SK-N-SH treated with all-trans-retinoic acid at 6 μM for 48 hours (cell line): ENCODE data around the gene MMP17.
"Not testable (repeated sequence)": the region's sequence is repeated elsewhere in the genome, so short reads cannot be mapped to it uniquely, and the experiment has no call there.

Experiments
- ATAC-seq: fragments of 200-7000 bp; cut with Tn5 transposase; 3 replicates; pipeline ENCODE4 v1.9.1; 2020; ENCODE audit warnings: mild to moderate bottlenecking, moderate library complexity
- ARNTL ChIP-seq: fragments of 450-650 bp; formaldehyde crosslinking; IDR thresholded peaks from 2 replicates; pipeline ENCODE4 v1.5.0; 2020; ENCODE audit warnings: low read depth, mild to moderate bottlenecking, moderate library complexity, borderline replicate concordance
- CSDC2 ChIP-seq: fragments of 250-450 bp; sonication (Bioruptor Pico); IDR thresholded peaks from 2 replicates; pipeline ENCODE4 v1.5.0; 2020; ENCODE audit warnings: mild to moderate bottlenecking, moderate library complexity
- ISL1 ChIP-seq: fragments of 250-450 bp; sonication (Bioruptor Pico); IDR thresholded peaks from 2 replicates; pipeline ENCODE4 v2.1.2; 2022; ENCODE audit warnings: mild to moderate bottlenecking, moderate library complexity
- OSR1 ChIP-seq: fragments of 250-450 bp; sonication (Bioruptor Pico); IDR thresholded peaks from 2 replicates; pipeline ENCODE4 v1.8.0; 2022; ENCODE audit warnings: moderate library complexity, mild to moderate bottlenecking, inconsistent platforms
- PPARA ChIP-seq: fragments of 250-450 bp; sonication (Bioruptor Pico); IDR thresholded peaks from 2 replicates; pipeline ENCODE4 v1.5.0; 2020; ENCODE audit warnings: mild to moderate bottlenecking, borderline replicate concordance
- RARB ChIP-seq: fragments of 250-450 bp; sonication (Bioruptor Pico); IDR thresholded peaks from 2 replicates; pipeline ENCODE4 v1.8.0; 2021; ENCODE audit warnings: mild to moderate bottlenecking, moderate library complexity
- SNAI2 ChIP-seq: fragments of 250-450 bp; sonication (Bioruptor Pico); IDR thresholded peaks from 2 replicates; pipeline ENCODE4 v1.5.0; 2020; ENCODE audit warnings: mild to moderate bottlenecking, moderate library complexity
- TOX ChIP-seq: fragments of 250-450 bp; sonication (Bioruptor Pico); IDR thresholded peaks from 2 replicates; pipeline ENCODE4 v1.8.0; 2021; ENCODE audit warnings: mild to moderate bottlenecking, moderate library complexity, borderline replicate concordance
- ZC3H10 ChIP-seq: fragments of 250-450 bp; sonication (Bioruptor Pico); IDR thresholded peaks from 2 replicates; pipeline ENCODE4 v1.5.1; 2021; ENCODE audit warnings: mild to moderate bottlenecking, moderate library complexity
- ZFP3 ChIP-seq: fragments of 250-450 bp; sonication (Bioruptor Pico); IDR thresholded peaks from 2 replicates; pipeline ENCODE4 v1.5.0; 2020; ENCODE audit warnings: mild to moderate bottlenecking, moderate library complexity
- ZFP30 ChIP-seq: fragments of 450-650 bp; formaldehyde crosslinking; IDR thresholded peaks from 2 replicates; pipeline ENCODE4 v1.5.0; 2022; ENCODE audit warnings: mild to moderate bottlenecking, moderate library complexity
- ZNF565 ChIP-seq: fragments of 450-650 bp; formaldehyde crosslinking; conservative IDR thresholded peaks from 2 replicates; pipeline ENCODE4 v1.5.0; 2020; ENCODE audit warnings: low read depth, mild to moderate bottlenecking, moderate library complexity
- ZNF70 ChIP-seq: fragments of 450-650 bp; formaldehyde crosslinking; IDR thresholded peaks from 2 replicates; pipeline ENCODE4 v1.5.0; 2020; ENCODE audit warnings: mild to moderate bottlenecking, moderate library complexity
- ZNF8 ChIP-seq: fragments of 450-650 bp; formaldehyde crosslinking; IDR thresholded peaks from 2 replicates; pipeline ENCODE4 v1.5.0; 2020; ENCODE audit warnings: mild to moderate bottlenecking, moderate library complexity
- TF ChIP-seq, protein P1 (sequence below): fragments of 250-450 bp; sonication (Bioruptor Pico); IDR thresholded peaks from 2 replicates; pipeline ENCODE4 v1.5.1; 2020; ENCODE audit warnings: low read depth, mild to moderate bottlenecking, moderate library complexity
- TF ChIP-seq, protein P2 (sequence below): fragments of 250-450 bp; sonication (Bioruptor Pico); IDR thresholded peaks from 2 replicates; pipeline ENCODE4 v1.5.1; 2021; ENCODE audit warnings: mild to moderate bottlenecking, moderate library complexity
- TF ChIP-seq, protein P3 (sequence below): fragments of 250-450 bp; sonication (Bioruptor Pico); IDR thresholded peaks from 2 replicates; pipeline ENCODE4 v1.8.0; 2020; ENCODE audit warnings: mild to moderate bottlenecking, moderate library complexity, borderline replicate concordance
- TF ChIP-seq, protein P4 (sequence below): fragments of 250-450 bp; sonication (Bioruptor Pico); IDR thresholded peaks from 2 replicates; pipeline ENCODE4 v1.5.0; 2020; ENCODE audit warnings: mild to moderate bottlenecking, moderate library complexity
- TF ChIP-seq, protein P5 (sequence below): fragments of 250-450 bp; sonication (Bioruptor Pico); IDR thresholded peaks from 2 replicates; pipeline ENCODE4 v1.8.0; 2021; ENCODE audit warnings: low read depth, mild to moderate bottlenecking, moderate library complexity, borderline replicate concordance

Gene MMP17

DNA sequence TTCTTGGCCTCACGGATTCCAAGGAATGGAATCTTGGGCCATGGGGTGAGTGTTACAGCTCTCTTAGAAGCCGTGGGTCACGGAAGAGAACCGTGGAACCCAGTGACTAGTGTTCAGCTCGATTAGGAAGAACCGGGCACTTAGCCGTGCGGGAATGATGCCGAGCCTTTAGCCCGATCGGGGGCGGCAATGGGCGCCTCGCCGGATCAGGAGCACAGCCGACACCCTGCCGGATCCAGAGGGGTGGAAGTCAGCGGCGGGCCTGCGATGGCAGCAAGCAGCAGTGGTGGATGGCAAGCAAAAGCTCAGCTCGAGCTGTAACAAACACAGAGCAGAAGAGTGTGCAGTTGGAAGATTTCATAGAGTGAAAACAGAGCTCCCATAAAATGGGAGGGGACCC is 45.1 kb downstream of the MMP17 start (continued):
- TF ChIP-seq, protein P1, sequence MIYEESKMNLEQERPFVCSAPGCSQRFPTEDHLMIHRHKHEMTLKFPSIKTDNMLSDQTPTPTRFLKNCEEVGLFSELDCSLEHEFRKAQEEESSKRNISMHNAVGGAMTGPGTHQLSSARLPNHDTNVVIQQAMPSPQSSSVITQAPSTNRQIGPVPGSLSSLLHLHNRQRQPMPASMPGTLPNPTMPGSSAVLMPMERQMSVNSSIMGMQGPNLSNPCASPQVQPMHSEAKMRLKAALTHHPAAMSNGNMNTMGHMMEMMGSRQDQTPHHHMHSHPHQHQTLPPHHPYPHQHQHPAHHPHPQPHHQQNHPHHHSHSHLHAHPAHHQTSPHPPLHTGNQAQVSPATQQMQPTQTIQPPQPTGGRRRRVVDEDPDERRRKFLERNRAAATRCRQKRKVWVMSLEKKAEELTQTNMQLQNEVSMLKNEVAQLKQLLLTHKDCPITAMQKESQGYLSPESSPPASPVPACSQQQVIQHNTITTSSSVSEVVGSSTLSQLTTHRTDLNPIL = no peak
- TF ChIP-seq SNAI2 (CRISPR knock-in tag) (no peak), TOX (CRISPR knock-in tag) (no peak)
- TF ChIP-seq, protein P2, sequence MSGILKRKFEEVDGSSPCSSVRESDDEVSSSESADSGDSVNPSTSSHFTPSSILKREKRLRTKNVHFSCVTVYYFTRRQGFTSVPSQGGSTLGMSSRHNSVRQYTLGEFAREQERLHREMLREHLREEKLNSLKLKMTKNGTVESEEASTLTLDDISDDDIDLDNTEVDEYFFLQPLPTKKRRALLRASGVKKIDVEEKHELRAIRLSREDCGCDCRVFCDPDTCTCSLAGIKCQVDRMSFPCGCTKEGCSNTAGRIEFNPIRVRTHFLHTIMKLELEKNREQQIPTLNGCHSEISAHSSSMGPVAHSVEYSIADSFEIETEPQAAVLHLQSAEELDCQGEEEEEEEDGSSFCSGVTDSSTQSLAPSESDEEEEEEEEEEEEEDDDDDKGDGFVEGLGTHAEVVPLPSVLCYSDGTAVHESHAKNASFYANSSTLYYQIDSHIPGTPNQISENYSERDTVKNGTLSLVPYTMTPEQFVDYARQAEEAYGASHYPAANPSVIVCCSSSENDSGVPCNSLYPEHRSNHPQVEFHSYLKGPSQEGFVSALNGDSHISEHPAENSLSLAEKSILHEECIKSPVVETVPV = no peak

DNA sequence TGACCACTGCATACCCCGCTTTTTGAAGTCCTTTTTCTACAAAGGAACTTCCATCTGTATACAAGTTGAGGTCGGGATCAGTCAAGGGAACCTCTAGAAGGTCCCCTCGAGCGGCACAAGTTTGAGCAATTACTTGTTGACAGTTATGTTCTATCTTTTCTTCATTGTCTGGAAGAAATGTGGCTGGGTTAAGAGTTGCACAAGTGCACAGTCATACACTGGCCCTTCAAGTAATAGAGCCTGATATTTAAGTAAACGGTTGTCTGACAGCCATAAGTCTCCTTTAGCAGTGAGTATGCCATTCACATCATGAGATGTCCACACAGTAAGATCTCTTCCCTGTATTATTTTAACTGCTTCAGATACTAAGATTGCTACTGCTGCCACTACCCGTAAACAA is 46.8 kb downstream of the MMP17 start:
- not testable (repeated sequence) for ATAC-seq

DNA sequence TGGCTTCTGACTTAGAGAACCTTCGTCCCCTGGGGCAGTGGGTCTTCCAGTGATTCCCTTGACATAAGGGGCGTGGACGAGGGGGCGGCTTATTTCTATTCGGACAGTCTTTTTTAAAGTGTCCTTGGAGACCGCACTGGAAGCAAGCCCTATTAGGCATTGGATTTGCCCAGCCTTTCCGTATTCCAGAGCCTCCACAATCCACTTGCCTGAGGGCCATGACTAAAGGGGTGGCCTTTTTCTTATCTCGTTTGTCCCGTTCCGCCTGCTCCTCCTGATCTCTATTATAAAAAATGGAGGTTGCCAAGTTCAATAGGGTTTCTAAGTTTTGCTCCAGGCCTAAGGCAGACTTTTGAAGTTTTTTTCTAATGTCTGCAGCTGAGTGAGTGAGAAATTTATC is 49.0 kb downstream of the MMP17 start:
- not testable (repeated sequence) for ATAC-seq

DNA sequence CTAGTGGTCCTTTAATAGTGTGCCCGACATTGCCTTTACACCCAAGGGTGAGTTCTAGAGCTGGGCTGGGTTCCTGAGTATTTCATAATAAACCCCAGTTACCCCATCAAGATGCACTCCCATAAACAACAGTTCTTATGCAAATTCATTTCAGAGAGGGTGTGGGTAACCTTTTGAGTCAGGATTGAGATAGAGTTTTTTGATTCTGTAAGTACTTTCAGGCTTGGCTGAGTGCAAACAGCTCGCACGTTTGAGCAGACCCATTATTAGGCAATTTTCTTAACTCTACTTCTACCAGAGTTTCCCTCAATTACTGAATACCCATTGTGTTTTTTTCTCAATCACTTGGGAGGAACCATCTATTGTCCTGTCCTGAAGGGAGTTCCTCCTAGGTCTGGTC is 50.2 kb downstream of the MMP17 start:
- not testable (repeated sequence) for ATAC-seq

DNA sequence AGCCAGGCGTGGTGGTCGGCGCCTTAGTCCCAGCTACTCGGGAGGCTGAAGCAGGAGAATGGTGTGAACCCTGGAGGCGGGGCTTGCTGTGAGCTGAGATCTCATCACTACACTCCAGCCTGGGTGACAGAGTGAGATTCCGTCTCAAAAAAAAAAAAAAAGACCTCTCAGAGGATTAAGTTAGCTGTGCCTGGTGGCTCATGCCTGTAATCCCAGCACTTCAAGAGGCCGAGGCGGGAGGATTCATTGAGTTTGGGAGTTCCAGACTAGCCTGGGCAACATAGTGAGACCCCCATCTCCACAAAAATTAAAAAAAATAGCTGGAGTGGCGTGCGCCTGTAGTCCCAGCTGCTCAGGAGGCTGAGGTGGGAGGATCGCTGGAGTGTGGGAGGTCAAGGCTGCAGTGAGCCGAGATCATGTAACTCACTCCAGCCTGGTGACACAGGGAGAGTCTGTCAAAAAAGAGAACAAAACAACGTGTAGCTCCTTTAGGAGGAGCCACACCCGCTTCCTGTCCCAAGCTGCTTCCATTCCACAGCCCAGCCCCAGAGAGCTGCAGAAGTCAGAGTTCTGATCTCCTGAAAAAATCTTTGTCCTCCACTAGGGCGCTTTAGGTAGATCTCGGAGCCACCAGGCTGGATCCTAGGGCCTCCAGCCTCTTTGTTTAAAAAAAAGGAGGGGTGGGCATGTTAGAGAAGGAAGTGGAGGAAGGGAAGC is 54.8 kb downstream of the MMP17 start:
- ATAC-seq = no peak; the same call in 2 of the 3 replicates
- no peak for TF ChIP-seq CSDC2 (CRISPR knock-in tag)
- TF ChIP-seq OSR1 (CRISPR knock-in tag) = no peak
- TF ChIP-seq PPARA = no peak
- TF ChIP-seq ZC3H10 (CRISPR knock-in tag) = no peak
- no peak for TF ChIP-seq ZNF8
- TF ChIP-seq RARB (CRISPR knock-in tag) = no peak
- no peak for TF ChIP-seq TOX (CRISPR knock-in tag)
- TF ChIP-seq ISL1 (CRISPR knock-in tag) = no peak
- TF ChIP-seq, protein P3, sequence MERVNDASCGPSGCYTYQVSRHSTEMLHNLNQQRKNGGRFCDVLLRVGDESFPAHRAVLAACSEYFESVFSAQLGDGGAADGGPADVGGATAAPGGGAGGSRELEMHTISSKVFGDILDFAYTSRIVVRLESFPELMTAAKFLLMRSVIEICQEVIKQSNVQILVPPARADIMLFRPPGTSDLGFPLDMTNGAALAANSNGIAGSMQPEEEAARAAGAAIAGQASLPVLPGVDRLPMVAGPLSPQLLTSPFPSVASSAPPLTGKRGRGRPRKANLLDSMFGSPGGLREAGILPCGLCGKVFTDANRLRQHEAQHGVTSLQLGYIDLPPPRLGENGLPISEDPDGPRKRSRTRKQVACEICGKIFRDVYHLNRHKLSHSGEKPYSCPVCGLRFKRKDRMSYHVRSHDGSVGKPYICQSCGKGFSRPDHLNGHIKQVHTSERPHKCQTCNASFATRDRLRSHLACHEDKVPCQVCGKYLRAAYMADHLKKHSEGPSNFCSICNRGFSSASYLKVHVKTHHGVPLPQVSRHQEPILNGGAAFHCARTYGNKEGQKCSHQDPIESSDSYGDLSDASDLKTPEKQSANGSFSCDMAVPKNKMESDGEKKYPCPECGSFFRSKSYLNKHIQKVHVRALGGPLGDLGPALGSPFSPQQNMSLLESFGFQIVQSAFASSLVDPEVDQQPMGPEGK = no peak
- TF ChIP-seq ZFP30 (CRISPR knock-in tag) = no peak
- no peak for TF ChIP-seq ZFP3 (CRISPR knock-in tag)
- no peak for TF ChIP-seq ARNTL
- no peak for TF ChIP-seq ZNF70 (CRISPR knock-in tag)

DNA sequence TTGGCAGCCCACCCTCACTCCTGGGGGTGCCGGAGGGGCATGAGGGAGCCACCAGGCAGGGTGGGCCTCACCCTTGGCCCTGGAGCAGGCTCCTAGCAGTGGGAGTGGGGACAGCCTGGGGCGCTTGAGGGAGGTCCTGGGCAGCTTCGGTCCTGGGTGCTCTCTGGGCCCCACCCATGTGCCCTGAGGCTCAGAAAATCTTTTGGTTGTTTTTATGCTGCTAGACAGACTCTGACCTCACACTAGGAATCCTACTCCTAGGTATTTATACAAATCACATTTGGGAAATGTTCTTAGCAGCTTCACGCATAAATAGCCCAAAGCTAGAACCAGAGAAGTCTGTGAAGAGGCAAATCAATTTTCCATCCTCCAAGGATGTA is 55.3 kb downstream of the MMP17 start:
- TF ChIP-seq ZNF565 (CRISPR knock-in tag) = no peak
- TF ChIP-seq, protein P2 = no peak
- TF ChIP-seq ZFP3 (CRISPR knock-in tag) = no peak
- TF ChIP-seq TOX (CRISPR knock-in tag) = no peak
- no peak for TF ChIP-seq ZNF70 (CRISPR knock-in tag)
- TF ChIP-seq, protein P4, sequence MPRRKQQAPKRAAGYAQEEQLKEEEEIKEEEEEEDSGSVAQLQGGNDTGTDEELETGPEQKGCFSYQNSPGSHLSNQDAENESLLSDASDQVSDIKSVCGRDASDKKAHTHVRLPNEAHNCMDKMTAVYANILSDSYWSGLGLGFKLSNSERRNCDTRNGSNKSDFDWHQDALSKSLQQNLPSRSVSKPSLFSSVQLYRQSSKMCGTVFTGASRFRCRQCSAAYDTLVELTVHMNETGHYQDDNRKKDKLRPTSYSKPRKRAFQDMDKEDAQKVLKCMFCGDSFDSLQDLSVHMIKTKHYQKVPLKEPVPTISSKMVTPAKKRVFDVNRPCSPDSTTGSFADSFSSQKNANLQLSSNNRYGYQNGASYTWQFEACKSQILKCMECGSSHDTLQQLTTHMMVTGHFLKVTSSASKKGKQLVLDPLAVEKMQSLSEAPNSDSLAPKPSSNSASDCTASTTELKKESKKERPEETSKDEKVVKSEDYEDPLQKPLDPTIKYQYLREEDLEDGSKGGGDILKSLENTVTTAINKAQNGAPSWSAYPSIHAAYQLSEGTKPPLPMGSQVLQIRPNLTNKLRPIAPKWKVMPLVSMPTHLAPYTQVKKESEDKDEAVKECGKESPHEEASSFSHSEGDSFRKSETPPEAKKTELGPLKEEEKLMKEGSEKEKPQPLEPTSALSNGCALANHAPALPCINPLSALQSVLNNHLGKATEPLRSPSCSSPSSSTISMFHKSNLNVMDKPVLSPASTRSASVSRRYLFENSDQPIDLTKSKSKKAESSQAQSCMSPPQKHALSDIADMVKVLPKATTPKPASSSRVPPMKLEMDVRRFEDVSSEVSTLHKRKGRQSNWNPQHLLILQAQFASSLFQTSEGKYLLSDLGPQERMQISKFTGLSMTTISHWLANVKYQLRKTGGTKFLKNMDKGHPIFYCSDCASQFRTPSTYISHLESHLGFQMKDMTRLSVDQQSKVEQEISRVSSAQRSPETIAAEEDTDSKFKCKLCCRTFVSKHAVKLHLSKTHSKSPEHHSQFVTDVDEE (CRISPR knock-in tag) = no peak
- TF ChIP-seq, protein P5, sequence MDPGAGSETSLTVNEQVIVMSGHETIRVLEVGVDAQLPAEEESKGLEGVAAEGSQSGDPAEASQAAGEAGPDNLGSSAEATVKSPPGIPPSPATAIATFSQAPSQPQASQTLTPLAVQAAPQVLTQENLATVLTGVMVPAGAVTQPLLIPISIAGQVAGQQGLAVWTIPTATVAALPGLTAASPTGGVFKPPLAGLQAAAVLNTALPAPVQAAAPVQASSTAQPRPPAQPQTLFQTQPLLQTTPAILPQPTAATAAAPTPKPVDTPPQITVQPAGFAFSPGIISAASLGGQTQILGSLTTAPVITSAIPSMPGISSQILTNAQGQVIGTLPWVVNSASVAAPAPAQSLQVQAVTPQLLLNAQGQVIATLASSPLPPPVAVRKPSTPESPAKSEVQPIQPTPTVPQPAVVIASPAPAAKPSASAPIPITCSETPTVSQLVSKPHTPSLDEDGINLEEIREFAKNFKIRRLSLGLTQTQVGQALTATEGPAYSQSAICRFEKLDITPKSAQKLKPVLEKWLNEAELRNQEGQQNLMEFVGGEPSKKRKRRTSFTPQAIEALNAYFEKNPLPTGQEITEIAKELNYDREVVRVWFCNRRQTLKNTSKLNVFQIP (CRISPR knock-in tag) = no peak
- no peak for TF ChIP-seq ZC3H10 (CRISPR knock-in tag)
- TF ChIP-seq RARB (CRISPR knock-in tag) = no peak
- no peak; the same call in 2 of the 3 replicates for ATAC-seq

DNA sequence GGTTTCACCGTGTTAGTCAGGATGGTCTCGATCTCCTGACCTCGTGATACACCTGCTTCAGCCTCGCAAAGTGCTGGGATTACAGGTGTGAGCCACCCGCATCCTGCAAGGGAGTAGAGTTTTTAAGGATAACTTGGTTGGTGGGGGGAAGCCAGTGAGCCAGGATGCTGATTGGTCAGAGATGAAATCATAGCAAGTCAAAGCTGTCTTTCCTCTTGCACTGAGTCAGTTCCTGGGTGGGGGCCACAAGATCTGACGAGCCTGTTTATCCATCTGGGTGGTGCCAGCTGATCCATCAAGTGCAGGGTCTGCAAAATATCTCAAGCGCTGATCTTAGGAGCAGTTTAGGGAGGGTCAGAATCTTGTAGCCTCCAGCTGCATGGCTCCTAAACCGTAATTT is 56.9 kb downstream of the MMP17 start:
- ATAC-seq = not testable (repeated sequence)
